Muscle layer of colon (tissue), 2 donors: ENCODE data around the gene IL4R.
A peak's percentile ranks its signal among the peaks of the same experiment; 100 is the strongest.
"Not testable (repeated sequence)": the region's sequence is repeated elsewhere in the genome, so short reads cannot be mapped to it uniquely, and the experiment has no call there.

Source experiments
- H3K27ac ChIP-seq: one replicate; pipeline ENCODE4 v1.7.0; 2013; ENCODE audit warnings: low read depth, mild to moderate bottlenecking, low read length, moderate library complexity
- H3K27me3 ChIP-seq, 2 donors: one replicate each; pipeline ENCODE4 v1.7.0; 2013; ENCODE audit warnings: low read length in 2 of 2, mild to moderate bottlenecking in 2 of 2; ENCODE audit not compliant: insufficient read depth in 2 of 2, control insufficient read depth in 1 of 2
- H3K36me3 ChIP-seq: one replicate; pipeline ENCODE4 v1.7.0; 2013; ENCODE audit warnings: mild to moderate bottlenecking, low read length; ENCODE audit not compliant: insufficient read depth
- H3K4me1 ChIP-seq: one replicate; pipeline ENCODE4 v1.7.0; 2013; ENCODE audit warnings: mild to moderate bottlenecking, low read length; ENCODE audit not compliant: insufficient read depth
- H3K4me3 ChIP-seq, 2 donors: one replicate each; pipeline ENCODE4 v1.7.0; 2013; ENCODE audit warnings: low read length in 2 of 2, low read depth in 1 of 2, mild to moderate bottlenecking in 1 of 2, moderate library complexity in 1 of 2
- H3K9ac ChIP-seq: one replicate; pipeline ENCODE4 v1.7.0; 2013; ENCODE audit warnings: low read length
- H3K9me3 ChIP-seq: one replicate; pipeline ENCODE4 v1.7.0; 2013; ENCODE audit warnings: mild to moderate bottlenecking, low read length
- donor health status: abdominal sarcoma.
- donor health status: Adenocarcinoma of cecum.

IL4R gene

GRCh38 chr16:27326251-27326650 is 12.5 kb downstream of the IL4R start:
- Histone ChIP-seq H3K27ac (peak overlapping the region; percentile 92), H3K9me3 (no peaks in the 10 kb centered on the region), H3K9ac (peak overlapping the region; percentile 14), H3K4me1 (peaks cover 95% of the 10 kb centered on the region), H3K27me3 (no peaks in the 10 kb centered on the region), H3K4me3 (no peak overlapping the region), H3K36me3 (no peaks in the 10 kb centered on the region)

GRCh38 chr16:27326738-27327585 is 13.2 kb downstream of the IL4R start:
- H3K4me3 ChIP-seq, result no peak overlapping the region
- H3K36me3 ChIP-seq, result no peaks in the 10 kb centered on the region
- H3K4me1 ChIP-seq, result peaks cover 92% of the 10 kb centered on the region

GRCh38 chr16:27327586-27327915 is 13.8 kb downstream of the IL4R start:
- Histone ChIP-seq H3K9me3 (no peaks in the 10 kb centered on the region), H3K4me1 (peaks cover 89% of the 10 kb centered on the region), H3K27ac (peak overlapping the region; percentile 92), H3K27me3 (no peaks in the 10 kb centered on the region), H3K9ac (peak overlapping the region; percentile 46), H3K4me3 (no peak overlapping the region), H3K36me3 (peaks cover 4% of the 10 kb centered on the region)

More at GRCh38 chr16:27326738-27327585, 13.2 kb downstream of the IL4R start:
- no peaks in the 10 kb centered on the region for H3K27me3 ChIP-seq
- H3K27ac ChIP-seq, result peak overlapping the region; percentile 92
- H3K9me3 ChIP-seq, result no peaks in the 10 kb centered on the region
- peak overlapping the region; percentile 46 for H3K9ac ChIP-seq

DNA sequence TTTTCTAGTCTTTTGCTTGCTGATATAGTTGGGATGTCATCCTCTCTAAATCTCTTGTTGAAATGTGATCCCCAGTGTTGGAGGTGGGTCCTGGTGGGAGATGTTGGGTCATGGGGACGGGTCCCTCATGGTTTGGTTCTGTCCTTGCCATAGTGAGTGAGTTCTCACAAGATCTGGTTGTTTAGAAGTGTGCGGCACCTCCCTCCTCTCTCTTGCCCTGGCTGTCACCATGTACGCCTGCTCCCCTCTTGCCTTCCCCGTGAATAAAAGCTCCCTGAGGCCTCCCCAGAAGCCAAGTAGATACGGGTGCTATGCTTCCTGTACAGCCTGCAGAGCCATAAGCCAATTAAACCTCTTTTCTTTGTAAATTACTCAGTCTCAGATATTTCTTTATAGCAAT is 15.2 kb downstream of the IL4R start:
- H3K4me1 ChIP-seq, result peaks cover 85% of the 10 kb centered on the region

GRCh38 chr16:27329376-27330079 is 15.8 kb downstream of the IL4R start:
- H3K36me3 ChIP-seq, H3K27me3 ChIP-seq, H3K9me3 ChIP-seq, H3K4me3 ChIP-seq: not testable (repeated sequence)
- Histone ChIP-seq H3K27ac (peak overlapping the region; percentile 92), H3K9ac (peak overlapping the region; percentile 72), H3K4me1 (peaks cover 79% of the 10 kb centered on the region)

More for the DNA sequence above, 15.2 kb downstream of the IL4R start:
- no peaks in the 10 kb centered on the region for H3K27me3 ChIP-seq
- H3K9ac ChIP-seq, result no peak overlapping the region
- H3K4me3 ChIP-seq, result no peak overlapping the region
- H3K9me3 ChIP-seq, result no peaks in the 10 kb centered on the region
- peaks cover 4% of the 10 kb centered on the region for H3K36me3 ChIP-seq
- peak overlapping the region; percentile 92 for H3K27ac ChIP-seq

DNA sequence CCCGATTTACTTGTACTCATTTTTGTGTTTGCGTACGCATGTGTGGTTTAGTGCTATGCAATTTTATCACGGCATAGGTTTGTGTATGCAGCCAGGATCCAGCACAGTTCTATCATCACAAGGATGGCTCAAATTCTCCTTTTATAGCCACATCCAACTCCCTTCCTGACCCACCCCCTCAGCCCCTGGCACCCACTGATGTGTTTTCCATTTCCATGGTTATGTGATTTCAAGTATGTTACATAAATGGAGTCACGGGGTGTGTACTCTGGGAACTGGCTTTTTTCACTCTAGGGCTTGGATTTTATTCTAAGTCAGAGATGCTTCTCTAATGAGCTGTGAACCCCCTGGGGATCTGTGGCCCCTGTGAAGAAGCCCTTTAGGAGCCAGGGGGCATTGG is 16.8 kb downstream of the IL4R start:
- H3K27ac ChIP-seq, result peak overlapping the region; percentile 92
- peak overlapping the region; percentile 72 for H3K9ac ChIP-seq
- H3K4me3 ChIP-seq, result no peak overlapping the region
- H3K9me3 ChIP-seq, result no peaks in the 10 kb centered on the region
- H3K4me1 ChIP-seq, result peaks cover 73% of the 10 kb centered on the region
- H3K36me3 ChIP-seq, result peaks cover 14% of the 10 kb centered on the region
- H3K27me3 ChIP-seq, result no peaks in the 10 kb centered on the region

- H3K9me3 ChIP-seq, result no peaks in the 10 kb centered on the region
- H3K4me1 ChIP-seq, result peaks cover 63% of the 10 kb centered on the region
- H3K9ac ChIP-seq, result no peak overlapping the region
- H3K27ac ChIP-seq, result peak overlapping the region; percentile 92
- no peaks in the 10 kb centered on the region for H3K27me3 ChIP-seq
- peaks cover 15% of the 10 kb centered on the region for H3K36me3 ChIP-seq
- H3K4me3 ChIP-seq, result no peak overlapping the region
Measured at GRCh38 chr16:27332105-27332504, 18.3 kb downstream of the IL4R start.

DNA sequence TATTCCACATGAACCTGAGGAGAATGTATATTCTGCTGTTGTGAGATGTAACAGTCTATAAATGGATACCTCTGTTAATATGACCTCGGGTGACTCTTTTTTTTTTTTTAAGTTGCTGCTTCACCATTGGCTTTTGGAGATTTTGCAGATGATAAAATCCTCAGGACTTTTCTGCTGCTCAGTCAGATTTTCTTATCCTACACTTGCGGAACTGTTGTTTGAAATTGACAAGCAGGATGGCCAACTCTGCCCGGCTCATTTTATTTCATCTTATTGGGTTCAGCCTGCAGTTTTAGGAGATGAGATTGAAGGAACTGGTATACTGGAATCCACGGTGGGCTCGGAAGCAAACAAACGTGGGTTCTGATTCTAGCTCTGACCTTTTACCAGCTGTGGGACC is 19.3 kb downstream of the IL4R start:
- Histone ChIP-seq H3K9me3 (no peaks in the 10 kb centered on the region), H3K27ac (peak overlapping the region; percentile 92), H3K36me3 (peaks cover 15% of the 10 kb centered on the region), H3K4me3 (peak overlapping the region in 1 of 2 donors; percentile 49), H3K27me3 (no peaks in the 10 kb centered on the region), H3K4me1 (peaks cover 53% of the 10 kb centered on the region), H3K9ac (peak overlapping the region; percentile 88)

- Histone ChIP-seq H3K4me3 (peak overlapping the region in 1 of 2 donors; percentile 49), H3K27ac (peak overlapping the region; percentile 92), H3K27me3 (no peaks in the 10 kb centered on the region), H3K4me1 (peaks cover 49% of the 10 kb centered on the region), H3K36me3 (peaks cover 15% of the 10 kb centered on the region), H3K9ac (peak overlapping the region; percentile 88), H3K9me3 (no peaks in the 10 kb centered on the region)
Measured at GRCh38 chr16:27333549-27333948, 19.8 kb downstream of the IL4R start.

- H3K36me3 ChIP-seq, result peaks cover 20% of the 10 kb centered on the region
- H3K4me3 ChIP-seq, result peak overlapping the region in 1 of 2 donors; percentile 49
- no peaks in the 10 kb centered on the region for H3K9me3 ChIP-seq
- H3K27ac ChIP-seq, result peak overlapping the region; percentile 64
- H3K27me3 ChIP-seq, result no peaks in the 10 kb centered on the region
- peaks cover 44% of the 10 kb centered on the region for H3K4me1 ChIP-seq
- peak overlapping the region; percentile 66 for H3K9ac ChIP-seq
Measured at GRCh38 chr16:27334192-27334764, 20.5 kb downstream of the IL4R start.

DNA sequence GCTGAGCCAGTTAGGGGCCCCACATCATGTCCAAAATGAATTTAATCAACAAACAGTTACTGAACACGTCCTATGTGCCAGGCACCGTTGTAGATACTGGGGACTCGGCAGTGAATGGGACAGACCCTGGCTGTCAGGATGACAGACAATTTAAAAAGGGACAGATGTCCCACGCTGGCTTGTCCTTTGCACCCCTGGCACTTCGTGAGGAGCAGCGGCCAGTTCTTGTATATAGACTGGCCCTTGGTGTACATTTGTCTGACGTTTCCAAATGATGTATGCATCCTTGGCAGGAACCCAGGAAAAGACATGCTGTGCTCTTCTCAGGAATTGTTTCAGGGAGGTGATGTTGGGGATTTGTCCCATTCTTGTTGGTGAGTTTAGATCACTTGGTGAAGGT is 21.1 kb downstream of the IL4R start:
- peak overlapping the region; percentile 66 for H3K9ac ChIP-seq
- peaks cover 24% of the 10 kb centered on the region for H3K36me3 ChIP-seq
- H3K27ac ChIP-seq, result peak overlapping the region; percentile 64

More for the DNA sequence above, 21.1 kb downstream of the IL4R start:
- no peaks in the 10 kb centered on the region for H3K27me3 ChIP-seq
- H3K4me3 ChIP-seq, result peak overlapping the region; percentile 38 to 49
- peaks cover 40% of the 10 kb centered on the region for H3K4me1 ChIP-seq
- H3K9me3 ChIP-seq, result no peaks in the 10 kb centered on the region
